ENCODE results near the gene FRYL. TPM values are rescaled to one million over a fixed set of nuclear protein-coding genes. Genes with fewer than 3 reads are reported as not detected.

FRYL gene
- total and polyA plus RNA-seq, 2 of the 8 experiments (the other 6 are each of a cell fraction or from before 2014, with no cell fraction given), result 8.0 to 36.5 TPM

GRCh38 chr4:48780865-48781214 is 761 bp upstream of the FRYL start:
- H4K5ac ChIP-seq (ENCODE audit: insufficient read length, low read depth, low read length), result no peak overlapping the region
- CTCF ChIA-PET (ENCODE audit: partially characterized antibody), result interaction anchor here (0.8 to 2.8 kb wide), 3 partner anchors 47 to 203 kb away, joined by 3 to 12 read pairs (median 3); no protein-coding TSS in a partner anchor
- no peak for DNase-seq (ENCODE audit: low read depth in 1 of 2, low spot score in 2 of 2)
- no peak for TF ChIP-seq EP300 (IDR thresholded peaks at IDR 0.05; ENCODE audit: borderline replicate concordance in 1 of 2, low read depth in 2 of 2, low read length in 2 of 2)
- no peak for TF ChIP-seq USF2 (IDR thresholded peaks at IDR 0.05; ENCODE audit: low read length)
- 0 out of 2 replicates have a peak, but pooled peaks have one; percentile 1 for TF ChIP-seq YY1 (IDR thresholded peaks at IDR 0.05; ENCODE audit: low read depth, low read length)
- TF ChIP-seq POLR2AphosphoS5 (IDR thresholded peaks at IDR 0.05; ENCODE audit: low read depth, low read length), result no peak
- no peak for TF ChIP-seq BCL11A (IDR thresholded peaks at IDR 0.05; ENCODE audit: low read depth in 2 of 2, low read length in 2 of 2)
- TF ChIP-seq E2F6 (IDR thresholded peaks at IDR 0.05), result no peak

More at GRCh38 chr4:48780865-48781214, 761 bp upstream of the FRYL start:
- Histone ChIP-seq H2BK15ac (ENCODE audit: low read length) (no peak overlapping the region), H3K4me1 (replicated peaks in 1 of 4; ENCODE audit: control insufficient read depth in 3 of 4, insufficient read depth in 4 of 4, low read length in 3 of 4) (peaks cover 0 to 5% (median under 1%) of the 10 kb centered on the region in 4 experiments; a peak in 4 of 7 replicates), H2BK5ac (ENCODE audit: low read depth, low read length) (peak overlapping the region; percentile 73; the same call in 1 of the 2 replicates), H3K23ac (ENCODE audit: insufficient read length) (no peak overlapping the region), H3K9ac (replicated peaks in 1 of 4; ENCODE audit: extremely low read depth in 1 of 4, low read depth in 3 of 4, low read length in 3 of 4) (peak overlapping the region in 3 of 4 experiments; percentile 25 to 49 (median 33); a peak in 4 of 7 replicates), H4K20me1 (replicated peaks in 1 of 2; ENCODE audit: control insufficient read depth in 1 of 2, insufficient read depth in 2 of 2, low read length in 2 of 2) (peaks cover 2 to 5% of the 10 kb centered on the region in 2 experiments), H4K91ac (replicated peaks; ENCODE audit: insufficient read length, low read length) (no peak overlapping the region), H3K4me3 (ENCODE audit: extremely low read depth in 1 of 4, insufficient read depth in 2 of 4, low read depth in 3 of 4, low read length in 4 of 4) (peak overlapping the region; percentile 66 to 85 (median 82)), H3K4ac (replicated peaks; ENCODE audit: insufficient read length, low read depth, low read length) (no peak overlapping the region), H3K79me1 (ENCODE audit: low read depth, low read length) (no peaks in the 10 kb centered on the region), H2BK12ac (ENCODE audit: low read depth, low read length) (no peak overlapping the region), H2AK5ac (ENCODE audit: low read depth, low read length) (no peak overlapping the region), H3K36me3 (ENCODE audit: control insufficient read depth in 2 of 4, insufficient read depth in 4 of 4, low read length in 3 of 4) (no peaks in the 10 kb centered on the region), H3K18ac (ENCODE audit: extremely low read depth, low read length) (peak overlapping the region; percentile 10; the same call in 1 of the 2 replicates), H3K9me3 (ENCODE audit: insufficient read depth in 2 of 2, low read depth in 1 of 2, low read length in 1 of 2) (no peaks in the 10 kb centered on the region), H3K79me2 (ENCODE audit: control insufficient read depth in 1 of 2, insufficient read depth in 2 of 2, low read length in 2 of 2) (peaks cover 4 to 33% of the 10 kb centered on the region in 2 experiments), H4K8ac (ENCODE audit: extremely low read depth, insufficient read depth, low read length) (no peak overlapping the region), H3K14ac (ENCODE audit: insufficient read length) (no peak overlapping the region), H2AFZ (ENCODE audit: low read length) (peak overlapping the region; percentile 96), H3K27ac (ENCODE audit: low read depth, low read length) (no peak overlapping the region), H2BK120ac (replicated peaks; ENCODE audit: low read depth, low read length) (no peak overlapping the region), H3K23me2 (ENCODE audit: low read depth, low read length) (peaks cover 6% of the 10 kb centered on the region), H2BK20ac (ENCODE audit: low read length) (no peak overlapping the region), H3K27me3 (replicated peaks in 1 of 4; ENCODE audit: control insufficient read depth in 3 of 4, extremely low read depth in 1 of 4, insufficient read depth in 3 of 4, low read length in 3 of 4) (no peaks in the 10 kb centered on the region), H3K4me2 (ENCODE audit: insufficient read depth in 1 of 2, low read depth in 2 of 2, low read length in 2 of 2) (peak overlapping the region; percentile 92 to 95), H3K56ac (replicated peaks; ENCODE audit: insufficient read length, low read depth, low read length) (no peak overlapping the region)
- 5% methylated on average over 10 of the region's 10 CpGs; no CpG with 5 or more reads in 1 of the 2 experiments for WGBS, 2 experiments (ENCODE audit: extremely low coverage in 1 of 2, insufficient coverage in 1 of 2, insufficient read length in 1 of 2, insufficient replicate concordance in 2 of 2, low coverage in 1 of 2, low lambda C conversion rate in 2 of 2, missing lambda C conversion rate in 1 of 2)
- FAIRE-seq, result no peak
- POLR2A ChIA-PET (ENCODE audit: partially characterized antibody), result interaction anchor here (0.7 to 1.7 kb wide), 10 partner anchors 11 to 56 kb away, joined by 3 to 5 read pairs (median 3); partner anchors contain the start of gene OCIAD1

Measured in H1 (cell line).